ENCODE results near the gene AURKB. TPM values are rescaled to one million over a fixed set of nuclear protein-coding genes. Genes with fewer than 3 reads are reported as not detected.
"Not testable (repeated sequence)": the region's sequence is repeated elsewhere in the genome, so short reads cannot be mapped to it uniquely, and the experiment has no call there.

The AURKB gene
- total RNA-seq, 2 donors from 2014 or later, result 90.5 to 122 TPM

DNA sequence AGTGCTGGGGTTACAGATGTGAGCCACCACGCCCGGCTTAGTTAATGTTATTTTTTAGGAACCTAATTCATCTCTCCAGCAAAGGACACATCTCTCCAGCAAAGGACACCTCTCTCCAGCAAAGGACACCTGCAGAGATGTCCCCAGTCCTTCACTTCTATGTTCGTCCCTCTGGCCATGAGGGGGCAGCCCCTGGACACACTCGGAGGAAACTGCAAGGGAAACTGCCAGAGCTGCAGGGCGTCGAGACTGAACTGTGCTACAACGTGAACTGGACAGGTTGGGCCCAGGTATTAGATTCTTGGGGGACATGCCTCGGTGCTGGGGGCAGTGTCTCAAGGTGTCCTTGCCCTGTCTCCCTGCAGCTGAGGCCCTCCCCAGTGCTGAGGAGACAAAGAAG lies 43.4 kb upstream of the AURKB start:
- Histone ChIP-seq H3K27me3 (ENCODE audit: control insufficient read depth, insufficient read depth, low read length, poor library complexity, severe bottlenecking) (no peaks in the 10 kb centered on the region), H3K4me3 (ENCODE audit: low read length) (no peak overlapping the region), H3K9ac (ENCODE audit: extremely low read depth, low read length, poor library complexity, severe bottlenecking) (no peak overlapping the region), H3K27ac (ENCODE audit: low read depth, low read length) (no peak overlapping the region), H3K36me3 (ENCODE audit: control insufficient read depth, insufficient read depth, low read length) (peaks cover 38% of the 10 kb centered on the region), H3K9me3 (ENCODE audit: control insufficient read depth, low read length) (no peaks in the 10 kb centered on the region), H3K4me1 (ENCODE audit: control insufficient read depth, insufficient read depth, low read length) (no peaks in the 10 kb centered on the region)
- TF ChIP-seq, protein P1, sequence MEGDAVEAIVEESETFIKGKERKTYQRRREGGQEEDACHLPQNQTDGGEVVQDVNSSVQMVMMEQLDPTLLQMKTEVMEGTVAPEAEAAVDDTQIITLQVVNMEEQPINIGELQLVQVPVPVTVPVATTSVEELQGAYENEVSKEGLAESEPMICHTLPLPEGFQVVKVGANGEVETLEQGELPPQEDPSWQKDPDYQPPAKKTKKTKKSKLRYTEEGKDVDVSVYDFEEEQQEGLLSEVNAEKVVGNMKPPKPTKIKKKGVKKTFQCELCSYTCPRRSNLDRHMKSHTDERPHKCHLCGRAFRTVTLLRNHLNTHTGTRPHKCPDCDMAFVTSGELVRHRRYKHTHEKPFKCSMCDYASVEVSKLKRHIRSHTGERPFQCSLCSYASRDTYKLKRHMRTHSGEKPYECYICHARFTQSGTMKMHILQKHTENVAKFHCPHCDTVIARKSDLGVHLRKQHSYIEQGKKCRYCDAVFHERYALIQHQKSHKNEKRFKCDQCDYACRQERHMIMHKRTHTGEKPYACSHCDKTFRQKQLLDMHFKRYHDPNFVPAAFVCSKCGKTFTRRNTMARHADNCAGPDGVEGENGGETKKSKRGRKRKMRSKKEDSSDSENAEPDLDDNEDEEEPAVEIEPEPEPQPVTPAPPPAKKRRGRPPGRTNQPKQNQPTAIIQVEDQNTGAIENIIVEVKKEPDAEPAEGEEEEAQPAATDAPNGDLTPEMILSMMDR (conservative IDR thresholded peaks at IDR 0.05), result peak; percentile 58
- Mint-ChIP-seq H3K36me3 (ENCODE audit: low read depth) (peaks cover 46% of the 10 kb centered on the region), H3K9me3 (no peaks in the 10 kb centered on the region), H3K27me3 (ENCODE audit: insufficient read depth) (no peaks in the 10 kb centered on the region), H3K27ac (no peak overlapping the region), H3K4me1 (peaks cover 8% of the 10 kb centered on the region), H3K4me3 (no peak overlapping the region)
- peak; percentile 80 for DNase-seq
- 91 to 96% methylated on average over 8 of the region's 8 CpGs for WGBS, 2 experiments (ENCODE audit: insufficient coverage in 1 of 2, insufficient read length in 1 of 2)

DNA sequence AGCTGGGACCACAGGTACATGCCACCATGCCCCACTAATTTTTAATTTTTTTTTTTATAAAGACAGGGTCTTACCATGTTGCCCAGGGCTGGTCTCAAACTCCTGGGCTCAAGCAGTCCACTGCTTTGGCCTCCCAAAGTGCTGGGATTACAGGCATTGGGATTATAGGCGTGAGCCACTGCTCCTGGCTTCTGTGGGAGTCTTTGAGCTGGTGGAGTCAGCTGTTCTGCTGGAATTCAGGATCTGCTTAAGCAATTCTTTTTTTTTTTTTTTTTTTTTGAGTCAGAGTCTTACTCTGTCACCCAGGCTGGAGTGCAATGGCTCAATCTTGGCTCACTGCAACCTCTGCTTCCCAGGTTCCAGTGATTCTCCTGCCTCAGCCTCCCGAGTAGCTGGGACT lies 41.0 kb upstream of the AURKB start:
- not testable (repeated sequence) for H3K27ac Mint-ChIP-seq; H3K4me1 Mint-ChIP-seq; H3K27me3 Mint-ChIP-seq (ENCODE audit: insufficient read depth); DNase-seq; H3K27ac ChIP-seq (ENCODE audit: low read depth, low read length); H3K4me1 ChIP-seq (ENCODE audit: control insufficient read depth, insufficient read depth, low read length); H3K4me3 ChIP-seq (ENCODE audit: low read length); H3K9ac ChIP-seq (ENCODE audit: extremely low read depth, low read length, poor library complexity, severe bottlenecking); H3K9me3 ChIP-seq (ENCODE audit: control insufficient read depth, low read length); H3K27me3 ChIP-seq (ENCODE audit: control insufficient read depth, insufficient read depth, low read length, poor library complexity, severe bottlenecking); H3K4me3 Mint-ChIP-seq; H3K9me3 Mint-ChIP-seq
- peaks cover 27% of the 10 kb centered on the region for H3K36me3 Mint-ChIP-seq (ENCODE audit: low read depth)
- 95% methylated on average over 2 of the region's 2 CpGs; no CpG with 5 or more reads in 1 of the 2 experiments for WGBS, 2 experiments (ENCODE audit: insufficient coverage in 1 of 2, insufficient read length in 1 of 2)
- H3K36me3 ChIP-seq (ENCODE audit: control insufficient read depth, insufficient read depth, low read length), result peaks cover 23% of the 10 kb centered on the region

DNA sequence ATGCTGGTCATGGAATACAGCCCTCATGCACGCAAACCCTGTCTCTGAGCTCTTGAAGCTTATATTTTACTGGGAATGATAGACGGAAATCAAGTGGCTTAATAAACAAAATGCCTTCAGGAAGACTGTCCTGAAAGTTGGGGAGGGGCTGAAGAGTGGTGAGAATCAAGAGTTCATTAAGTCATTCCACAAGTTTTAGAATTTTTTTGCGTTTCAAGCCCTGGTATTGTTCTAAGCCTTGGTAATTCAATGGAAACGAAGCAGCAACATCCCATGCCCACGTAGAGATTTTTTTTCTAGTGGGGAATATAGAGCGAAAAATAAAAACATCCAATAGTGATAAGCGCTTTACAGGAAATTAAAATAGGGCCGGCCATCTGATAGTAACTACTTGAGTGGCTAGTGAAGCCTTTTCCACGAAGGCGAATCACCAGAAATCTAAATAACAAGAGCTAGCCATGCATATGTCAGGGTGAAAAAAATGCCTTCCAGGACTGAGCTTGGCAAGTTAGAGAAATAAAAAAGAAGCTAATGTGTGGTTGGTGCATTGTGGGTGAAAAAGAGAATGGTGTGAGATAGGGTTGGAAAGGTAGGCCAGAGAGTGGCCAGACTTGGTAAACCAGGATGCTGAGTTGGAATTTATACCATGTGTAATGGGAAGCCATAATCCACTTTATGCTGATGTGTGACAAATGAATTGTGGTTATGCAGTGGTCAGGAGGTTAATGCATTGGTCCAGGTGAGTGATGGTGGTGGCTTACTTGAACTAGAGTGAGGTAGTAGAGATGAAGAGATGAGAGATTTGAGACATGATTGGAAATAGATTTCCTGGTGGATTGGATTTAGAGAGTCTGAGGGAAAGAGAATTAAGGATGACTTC lies 39.5 kb upstream of the AURKB start:
- Mint-ChIP-seq H3K9me3 (no peaks in the 10 kb centered on the region), H3K27ac (peak overlapping the region; percentile 99), H3K36me3 (ENCODE audit: low read depth) (peaks cover 21% of the 10 kb centered on the region), H3K4me1 (peaks cover 8% of the 10 kb centered on the region), H3K27me3 (ENCODE audit: insufficient read depth) (no peaks in the 10 kb centered on the region), H3K4me3 (peak overlapping the region; percentile 97)
- Histone ChIP-seq H3K27ac (ENCODE audit: low read depth, low read length) (peak overlapping the region; percentile 80), H3K9ac (ENCODE audit: extremely low read depth, low read length, poor library complexity, severe bottlenecking) (peak overlapping the region; percentile 92), H3K27me3 (ENCODE audit: control insufficient read depth, insufficient read depth, low read length, poor library complexity, severe bottlenecking) (no peaks in the 10 kb centered on the region), H3K36me3 (ENCODE audit: control insufficient read depth, insufficient read depth, low read length) (peaks cover 16% of the 10 kb centered on the region), H3K4me1 (ENCODE audit: control insufficient read depth, insufficient read depth, low read length) (no peaks in the 10 kb centered on the region), H3K9me3 (ENCODE audit: control insufficient read depth, low read length) (no peaks in the 10 kb centered on the region), H3K4me3 (ENCODE audit: low read length) (peak overlapping the region; percentile 96)
- TF ChIP-seq, protein P1 (conservative IDR thresholded peaks at IDR 0.05), result no peak
- 10 to 21% methylated on average over 10 of the region's 10 CpGs for WGBS, 2 experiments (ENCODE audit: insufficient coverage in 1 of 2, insufficient read length in 1 of 2)
- no peak for DNase-seq
